ENCODE measurements around the gene OLAH. TPM values are rescaled to one million over a fixed set of nuclear protein-coding genes. Genes with fewer than 3 reads are reported as not detected.
A peak's percentile ranks its signal among the peaks of the same experiment; 100 is the strongest.

The OLAH gene
- total RNA-seq, 1 experiment from 2014 or later, result not detected

DNA sequence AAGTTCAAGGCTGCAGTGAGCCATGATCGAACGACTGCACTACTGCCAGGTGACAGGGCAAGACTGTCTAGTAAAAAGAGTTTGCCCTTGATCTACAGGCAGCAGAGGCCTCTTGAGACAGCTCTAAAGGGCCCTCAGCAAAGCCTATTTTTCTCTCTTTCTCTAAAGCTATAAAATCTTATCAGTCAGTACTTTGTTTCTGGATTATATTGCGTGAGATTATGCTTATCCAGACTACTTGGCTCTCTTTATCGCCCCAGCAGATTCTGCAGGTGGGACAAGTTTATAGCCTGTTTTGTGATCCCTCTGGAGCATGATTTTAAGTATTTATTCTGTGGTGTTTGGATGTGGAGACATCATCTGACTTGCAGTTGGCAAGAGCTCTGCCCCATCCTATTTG, 56.1 kb downstream of the OLAH start:
- peaks cover 19% of the 10 kb centered on the region for H3K4me1 ChIP-seq (ENCODE audit: low read length)
- no peak overlapping the region for H3K27ac ChIP-seq (ENCODE audit: low read length)
- no peak for DNase-seq
- H3K9me3 ChIP-seq (ENCODE audit: low read length), result no peaks in the 10 kb centered on the region
- peaks cover 50% of the 10 kb centered on the region for H3K79me2 ChIP-seq (ENCODE audit: low read length)
- H3K27me3 ChIP-seq (ENCODE audit: low read length), result no peaks in the 10 kb centered on the region; the same call in 1 of the 2 replicates
- peaks cover 22% of the 10 kb centered on the region; the same call in 1 of the 2 replicates for H3K36me3 ChIP-seq (ENCODE audit: insufficient read depth, low read length)
- H2AFZ ChIP-seq (ENCODE audit: low read length), result no peak overlapping the region
- no peak overlapping the region for H3K4me3 ChIP-seq (ENCODE audit: low read length)
- no peak overlapping the region for H3K4me2 ChIP-seq (ENCODE audit: low read depth, low read length, poor library complexity, severe bottlenecking)
- H3K9me2 ChIP-seq (replicated peaks; ENCODE audit: insufficient read depth, low read length), result no peaks in the 10 kb centered on the region
- H3K9ac ChIP-seq (ENCODE audit: low read length), result no peak overlapping the region
- peaks cover 27% of the 10 kb centered on the region for H4K20me1 ChIP-seq (ENCODE audit: insufficient read depth, low read depth, low read length)

DNA sequence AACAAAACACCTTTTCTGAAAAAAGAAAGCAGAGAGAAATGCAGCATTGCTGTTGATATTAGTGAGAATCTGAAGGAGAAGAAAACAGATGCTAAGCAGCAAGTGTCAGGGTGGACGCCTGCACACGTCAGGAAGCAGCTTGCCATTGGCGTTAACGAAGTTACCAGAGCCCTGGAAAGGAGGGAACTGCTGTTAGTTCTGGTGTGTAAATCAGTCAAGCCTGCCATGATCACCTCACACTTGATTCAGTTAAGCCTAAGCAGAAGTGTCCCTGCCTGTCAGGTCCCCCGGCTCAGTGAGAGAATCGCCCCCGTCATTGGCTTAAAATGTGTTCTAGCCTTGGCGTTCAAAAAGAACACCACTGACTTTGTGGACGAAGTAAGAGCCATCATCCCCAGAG, 59.8 kb downstream of the OLAH start:
- no peak for DNase-seq
- Histone ChIP-seq H3K4me1 (ENCODE audit: low read length) (peaks cover 18% of the 10 kb centered on the region), H3K27ac (ENCODE audit: low read length) (no peak overlapping the region), H3K27me3 (ENCODE audit: low read length) (no peaks in the 10 kb centered on the region), H2AFZ (ENCODE audit: low read length) (no peak overlapping the region), H3K79me2 (ENCODE audit: low read length) (peaks cover 39% of the 10 kb centered on the region), H3K9ac (ENCODE audit: low read length) (no peak overlapping the region), H3K9me3 (ENCODE audit: low read length) (no peaks in the 10 kb centered on the region), H4K20me1 (ENCODE audit: insufficient read depth, low read depth, low read length) (peaks cover 27% of the 10 kb centered on the region), H3K4me2 (ENCODE audit: low read depth, low read length, poor library complexity, severe bottlenecking) (no peak overlapping the region), H3K36me3 (ENCODE audit: insufficient read depth, low read length) (peaks cover 27% of the 10 kb centered on the region; the same call in 1 of the 2 replicates), H3K9me2 (replicated peaks; ENCODE audit: insufficient read depth, low read length) (no peaks in the 10 kb centered on the region), H3K4me3 (ENCODE audit: low read length) (no peak overlapping the region)

DNA sequence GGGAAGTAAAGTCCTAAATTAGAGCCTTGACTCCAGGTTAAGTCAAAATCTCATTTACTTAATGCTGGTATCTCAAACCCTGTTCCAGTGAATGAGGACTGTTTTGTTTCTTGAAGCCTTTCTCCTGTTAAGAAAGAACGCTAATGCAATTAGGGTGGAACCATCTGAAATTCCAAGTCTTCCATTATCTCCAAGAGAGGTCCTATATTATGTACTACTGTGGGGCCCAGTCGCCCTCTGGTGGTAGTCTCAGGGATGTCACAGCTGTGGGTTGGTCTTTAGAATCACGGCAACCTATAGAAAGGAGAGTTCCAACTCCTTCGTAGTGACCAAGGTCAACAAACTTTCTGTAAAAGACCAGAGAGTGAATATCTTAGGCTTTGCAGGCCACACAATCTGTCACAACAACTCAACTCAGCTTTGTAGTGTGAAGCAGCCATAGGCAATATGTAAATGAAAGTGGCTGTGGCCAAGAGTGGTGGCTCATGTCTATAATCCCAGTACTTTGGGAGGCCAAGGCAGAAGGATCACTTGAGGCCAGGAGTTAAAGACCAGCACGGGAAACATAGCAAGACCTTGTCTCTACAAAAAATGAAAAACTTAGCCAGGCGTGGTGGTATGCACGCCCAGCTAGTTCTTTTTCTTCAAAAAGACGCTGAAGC, 62.7 kb downstream of the OLAH start:
- Histone ChIP-seq H3K9me2 (replicated peaks; ENCODE audit: insufficient read depth, low read length) (no peaks in the 10 kb centered on the region), H3K27ac (ENCODE audit: low read length) (no peak overlapping the region), H3K9ac (ENCODE audit: low read length) (no peak overlapping the region), H3K4me3 (ENCODE audit: low read length) (no peak overlapping the region), H3K4me2 (ENCODE audit: low read depth, low read length, poor library complexity, severe bottlenecking) (no peak overlapping the region), H4K20me1 (ENCODE audit: insufficient read depth, low read depth, low read length) (peaks cover 6% of the 10 kb centered on the region; the same call in 1 of the 2 replicates), H3K9me3 (ENCODE audit: low read length) (no peaks in the 10 kb centered on the region), H3K4me1 (ENCODE audit: low read length) (peaks cover 11% of the 10 kb centered on the region), H3K79me2 (ENCODE audit: low read length) (peaks cover 9% of the 10 kb centered on the region), H2AFZ (ENCODE audit: low read length) (no peak overlapping the region), H3K36me3 (ENCODE audit: insufficient read depth, low read length) (peaks cover 18% of the 10 kb centered on the region; the same call in 1 of the 2 replicates), H3K27me3 (ENCODE audit: low read length) (no peaks in the 10 kb centered on the region)
- peak; percentile 84 for DNase-seq

DNA sequence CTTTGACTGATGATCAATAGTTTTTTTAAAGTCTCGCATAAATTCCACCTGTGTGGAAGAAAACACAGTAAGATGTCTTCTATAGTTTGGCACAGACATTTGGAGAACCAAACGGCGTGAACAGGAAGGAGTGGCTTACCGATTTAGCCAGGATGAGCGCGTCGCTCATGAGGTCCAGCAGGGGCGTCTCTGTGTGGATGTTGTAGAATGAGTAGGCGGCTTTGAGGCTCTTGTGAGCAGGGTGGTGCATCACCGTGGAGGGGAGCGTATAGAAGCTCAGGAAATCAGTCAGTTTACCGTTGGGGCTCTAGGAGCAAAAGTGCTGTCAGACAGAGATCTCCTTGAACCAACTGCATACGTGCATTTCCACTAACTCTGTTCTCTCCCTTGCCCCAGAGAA, 68.9 kb downstream of the OLAH start:
- H3K9me2 ChIP-seq (replicated peaks; ENCODE audit: insufficient read depth, low read length), result no peaks in the 10 kb centered on the region
- no peak overlapping the region for H3K9ac ChIP-seq (ENCODE audit: low read length)
- H3K36me3 ChIP-seq (ENCODE audit: insufficient read depth, low read length), result no peaks in the 10 kb centered on the region
- H3K9me3 ChIP-seq (ENCODE audit: low read length), result no peaks in the 10 kb centered on the region
- H3K4me2 ChIP-seq (ENCODE audit: low read depth, low read length, poor library complexity, severe bottlenecking), result no peak overlapping the region
- H3K4me1 ChIP-seq (ENCODE audit: low read length), result no peaks in the 10 kb centered on the region
- no peak overlapping the region for H3K27ac ChIP-seq (ENCODE audit: low read length)
- no peaks in the 10 kb centered on the region for H3K79me2 ChIP-seq (ENCODE audit: low read length)
- H2AFZ ChIP-seq (ENCODE audit: low read length), result no peak overlapping the region
- no peak overlapping the region for H3K4me3 ChIP-seq (ENCODE audit: low read length)
- no peaks in the 10 kb centered on the region for H4K20me1 ChIP-seq (ENCODE audit: insufficient read depth, low read depth, low read length)
- no peak for DNase-seq
- H3K27me3 ChIP-seq (ENCODE audit: low read length), result no peaks in the 10 kb centered on the region

DNA sequence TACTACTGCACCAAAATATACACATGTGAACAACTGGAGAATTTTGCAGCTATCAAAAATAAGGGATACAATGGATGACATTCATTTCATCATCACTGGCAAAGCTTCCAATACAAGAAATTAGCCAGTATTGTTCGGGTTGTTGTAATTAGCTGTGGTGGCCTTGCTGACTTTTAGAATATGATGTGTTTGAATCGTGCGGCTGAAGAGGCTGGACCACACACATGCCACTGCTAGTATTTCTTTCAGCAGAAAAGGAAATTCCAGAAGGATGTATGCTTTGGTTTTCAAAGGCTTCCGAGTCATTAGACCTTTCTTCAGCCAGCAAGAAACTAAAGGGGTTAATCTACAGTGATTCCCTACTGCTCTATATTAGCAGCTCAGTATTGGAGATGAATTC, 70.0 kb downstream of the OLAH start:
- Histone ChIP-seq H3K79me2 (ENCODE audit: low read length) (no peaks in the 10 kb centered on the region), H3K27me3 (ENCODE audit: low read length) (no peaks in the 10 kb centered on the region), H3K4me2 (ENCODE audit: low read depth, low read length, poor library complexity, severe bottlenecking) (no peak overlapping the region), H2AFZ (ENCODE audit: low read length) (no peak overlapping the region), H3K9ac (ENCODE audit: low read length) (no peak overlapping the region), H3K9me2 (replicated peaks; ENCODE audit: insufficient read depth, low read length) (no peaks in the 10 kb centered on the region), H3K4me1 (ENCODE audit: low read length) (no peaks in the 10 kb centered on the region), H3K36me3 (ENCODE audit: insufficient read depth, low read length) (no peaks in the 10 kb centered on the region), H3K27ac (ENCODE audit: low read length) (no peak overlapping the region), H3K4me3 (ENCODE audit: low read length) (no peak overlapping the region), H3K9me3 (ENCODE audit: low read length) (no peaks in the 10 kb centered on the region), H4K20me1 (ENCODE audit: insufficient read depth, low read depth, low read length) (no peaks in the 10 kb centered on the region)
- DNase-seq, result no peak

DNA sequence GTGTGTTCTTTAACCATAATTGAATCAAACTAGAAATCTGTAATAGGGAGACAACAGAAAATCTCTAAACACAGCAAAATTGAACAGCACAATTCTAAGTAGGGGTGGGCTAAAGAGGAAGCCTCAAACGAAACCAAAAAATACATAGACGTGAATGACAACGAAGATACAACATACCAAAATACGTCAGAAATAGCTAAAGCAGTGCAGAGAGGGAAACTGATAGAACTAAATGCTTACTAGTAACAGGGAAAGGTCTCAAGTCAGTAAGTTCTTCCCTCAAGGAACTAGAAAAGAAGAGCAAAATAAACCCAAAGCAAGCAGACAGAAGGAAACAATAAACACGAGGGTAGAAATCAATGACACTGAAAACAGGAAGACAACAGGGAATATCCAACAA, 72.5 kb downstream of the OLAH start:
- no peaks in the 10 kb centered on the region for H4K20me1 ChIP-seq (ENCODE audit: insufficient read depth, low read depth, low read length)
- no peaks in the 10 kb centered on the region for H3K27me3 ChIP-seq (ENCODE audit: low read length)
- H3K9ac ChIP-seq (ENCODE audit: low read length), result no peak overlapping the region
- H2AFZ ChIP-seq (ENCODE audit: low read length), result no peak overlapping the region
- H3K4me2 ChIP-seq (ENCODE audit: low read depth, low read length, poor library complexity, severe bottlenecking), result no peak overlapping the region
- H3K9me2 ChIP-seq (replicated peaks; ENCODE audit: insufficient read depth, low read length), result no peaks in the 10 kb centered on the region
- no peaks in the 10 kb centered on the region for H3K4me1 ChIP-seq (ENCODE audit: low read length)
- H3K27ac ChIP-seq (ENCODE audit: low read length), result no peak overlapping the region
- no peak overlapping the region for H3K4me3 ChIP-seq (ENCODE audit: low read length)
- no peaks in the 10 kb centered on the region for H3K79me2 ChIP-seq (ENCODE audit: low read length)
- no peak for DNase-seq
- H3K36me3 ChIP-seq (ENCODE audit: insufficient read depth, low read length), result no peaks in the 10 kb centered on the region
- no peaks in the 10 kb centered on the region for H3K9me3 ChIP-seq (ENCODE audit: low read length)

DNA sequence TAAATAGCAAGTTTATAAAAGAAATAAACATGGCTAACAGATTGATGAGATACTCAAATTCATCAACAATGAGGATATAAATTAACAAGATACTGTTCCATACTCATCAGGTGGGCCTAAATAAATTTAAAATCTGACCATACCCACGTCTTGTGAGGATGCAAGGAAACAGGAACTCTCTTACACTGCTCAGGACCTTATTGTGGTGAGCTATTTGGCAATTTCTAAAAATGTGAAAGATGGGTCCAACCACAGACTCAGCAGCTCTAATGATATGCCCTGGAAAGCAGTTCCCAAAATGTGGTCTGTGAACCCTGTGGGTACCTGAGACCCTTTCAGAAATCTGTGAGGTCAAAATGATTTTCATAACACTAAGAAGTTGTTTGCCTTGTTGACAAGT, 74.9 kb downstream of the OLAH start:
- no peak overlapping the region for H2AFZ ChIP-seq (ENCODE audit: low read length)
- no peaks in the 10 kb centered on the region for H3K79me2 ChIP-seq (ENCODE audit: low read length)
- H3K9ac ChIP-seq (ENCODE audit: low read length), result no peak overlapping the region
- no peaks in the 10 kb centered on the region for H3K9me2 ChIP-seq (replicated peaks; ENCODE audit: insufficient read depth, low read length)
- H4K20me1 ChIP-seq (ENCODE audit: insufficient read depth, low read depth, low read length), result no peaks in the 10 kb centered on the region
- H3K4me3 ChIP-seq (ENCODE audit: low read length), result no peak overlapping the region
- no peaks in the 10 kb centered on the region for H3K27me3 ChIP-seq (ENCODE audit: low read length)
- no peaks in the 10 kb centered on the region for H3K9me3 ChIP-seq (ENCODE audit: low read length)
- H3K4me1 ChIP-seq (ENCODE audit: low read length), result no peaks in the 10 kb centered on the region
- H3K36me3 ChIP-seq (ENCODE audit: insufficient read depth, low read length), result no peaks in the 10 kb centered on the region
- H3K4me2 ChIP-seq (ENCODE audit: low read depth, low read length, poor library complexity, severe bottlenecking), result no peak overlapping the region
- no peak overlapping the region for H3K27ac ChIP-seq (ENCODE audit: low read length)
- no peak for DNase-seq

DNA sequence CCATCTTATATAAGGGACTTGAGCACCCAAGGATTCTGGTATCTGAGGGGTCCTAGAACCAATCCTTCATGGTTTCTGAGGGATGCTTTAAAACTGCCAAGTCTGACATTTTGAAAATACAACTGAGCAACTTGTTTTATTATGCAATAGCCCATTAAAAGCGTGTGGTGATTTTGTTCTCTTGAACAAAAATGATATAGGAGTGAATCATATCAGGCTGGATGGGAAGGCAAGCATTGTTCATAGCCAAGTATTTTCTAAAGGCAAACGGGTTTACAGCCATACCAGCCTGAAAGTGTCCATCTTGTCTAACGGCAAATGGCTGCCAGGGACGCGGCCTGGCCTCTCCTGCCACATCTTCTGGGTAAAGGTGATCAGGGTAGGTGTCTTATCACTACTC, 76.8 kb downstream of the OLAH start:
- H3K4me3 ChIP-seq (ENCODE audit: low read length), result no peak overlapping the region
- H3K9me3 ChIP-seq (ENCODE audit: low read length), result no peaks in the 10 kb centered on the region
- H3K27ac ChIP-seq (ENCODE audit: low read length), result no peak overlapping the region
- H3K27me3 ChIP-seq (ENCODE audit: low read length), result no peaks in the 10 kb centered on the region
- no peaks in the 10 kb centered on the region for H3K9me2 ChIP-seq (replicated peaks; ENCODE audit: insufficient read depth, low read length)
- H3K36me3 ChIP-seq (ENCODE audit: insufficient read depth, low read length), result no peaks in the 10 kb centered on the region
- H3K4me2 ChIP-seq (ENCODE audit: low read depth, low read length, poor library complexity, severe bottlenecking), result no peak overlapping the region
- no peaks in the 10 kb centered on the region for H4K20me1 ChIP-seq (ENCODE audit: insufficient read depth, low read depth, low read length)
- H3K79me2 ChIP-seq (ENCODE audit: low read length), result no peaks in the 10 kb centered on the region
- H3K4me1 ChIP-seq (ENCODE audit: low read length), result no peaks in the 10 kb centered on the region
- no peak overlapping the region for H3K9ac ChIP-seq (ENCODE audit: low read length)
- H2AFZ ChIP-seq (ENCODE audit: low read length), result no peak overlapping the region
- no peak for DNase-seq

Data from Karpas-422 (cell line).